Activated B cell treated with CpG ODN at 0.5 μM for 24 hours (primary cell): ENCODE data around the gene VPS50. TPM values are rescaled to one million over a fixed set of nuclear protein-coding genes. Genes with fewer than 3 reads are reported as not detected.

ENCODE experiments used
- ATAC-seq: fragments of 200-7000 bp; cut with Tn5 transposase; one replicate; pipeline ENCODE4 v1.10.0; 2021; ENCODE audit warnings: low read depth, mild to moderate bottlenecking, moderate library complexity
- CTCF ChIA-PET: fragments of 350-600 bp; sonication (Branson Sonifier 250); formaldehyde crosslinking; loops from one replicate; lab custom pipeline; 2021; ENCODE audit warnings: antibody characterized with exemption; lab: Charles Lee
- POLR2A ChIA-PET: fragments of 350-600 bp; sonication (Branson Sonifier 250); formaldehyde crosslinking; loops from one replicate; lab custom pipeline; 2021; ENCODE audit warnings: antibody characterized with exemption; lab: Charles Lee
- DNase-seq: peaks from one replicate; pipeline ENCODE4 v3.0.0; 2022
- H3K27ac Mint-ChIP-seq: one replicate; pipeline ENCODE4 v1.8.0; 2020; ENCODE audit warnings: mixed read lengths
- H3K27me3 Mint-ChIP-seq: one replicate; pipeline ENCODE4 v1.8.0; 2021; ENCODE audit warnings: mixed read lengths
- H3K36me3 Mint-ChIP-seq: one replicate; pipeline ENCODE4 v1.8.0; 2021; ENCODE audit warnings: low read depth, mixed read lengths
- H3K4me1 Mint-ChIP-seq: one replicate; pipeline ENCODE4 v1.8.0; 2021; ENCODE audit warnings: mixed read lengths
- H3K4me3 Mint-ChIP-seq: one replicate; pipeline ENCODE4 v1.8.0; 2020; ENCODE audit warnings: mild to moderate bottlenecking, mixed read lengths
- H3K9me3 Mint-ChIP-seq: one replicate; pipeline ENCODE4 v1.8.0; 2020; ENCODE audit warnings: mixed read lengths
- CTCF ChIP-seq: fragments of 200-600 bp; IDR thresholded peaks from one replicate; pipeline ENCODE4 v1.8.0; 2022; ENCODE audit warnings: antibody characterized with exemption, mild to moderate bottlenecking
- intact Hi-C: fragments of 100-400 bp; cut with micrococcal nuclease; formaldehyde crosslinking; loops from one replicate; pipeline ENCODE4 v1.15.1; 2024
- total RNA-seq: library from RNA; stranded (reverse); gene quantifications from 2 replicates; pipeline ENCODE4 v1.2.3, GENCODE V29; 2022

VPS50 gene
- total RNA-seq, 1 donor from 2014 or later: 43.7 TPM

DNA sequence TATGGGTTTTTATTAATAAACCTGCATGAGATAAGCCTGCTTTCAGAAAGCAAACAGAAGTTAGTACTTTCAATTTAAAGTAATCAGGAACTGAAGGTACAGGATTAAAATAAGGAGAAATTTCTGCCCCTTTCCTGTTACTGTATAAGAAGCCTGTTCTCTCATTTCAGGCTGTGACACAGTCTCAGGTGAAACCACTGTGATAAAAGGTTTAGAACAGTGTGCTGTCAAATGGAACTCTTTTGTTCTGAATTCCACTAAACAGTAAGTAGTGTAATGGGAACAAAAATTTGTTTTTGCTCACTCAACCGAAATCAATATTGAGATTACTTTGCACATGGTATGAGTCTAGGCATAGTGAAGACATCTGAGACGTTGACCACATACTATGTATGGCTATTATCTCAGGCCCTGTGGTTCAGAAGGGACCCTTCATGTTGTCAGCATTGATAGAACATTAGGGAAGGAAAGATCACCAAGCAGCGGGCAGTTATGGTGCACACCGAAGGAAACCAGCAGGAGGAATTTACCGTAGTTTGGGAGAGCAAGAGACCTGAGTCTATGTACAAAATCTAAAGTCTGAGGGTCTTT, 20.8 kb upstream of the VPS50 start:
- peaks cover 26% of the 10 kb centered on the region for H3K27me3 Mint-ChIP-seq
- H3K4me3 Mint-ChIP-seq: no peak overlapping the region
- ATAC-seq (no peak), DNase-seq (no peak)
- H3K27ac Mint-ChIP-seq: no peak overlapping the region
- intact Hi-C loops: no loop called here
- no peak for TF ChIP-seq CTCF
- peaks cover 2% of the 10 kb centered on the region for H3K4me1 Mint-ChIP-seq
- ChIA-PET CTCF (no interaction called here), POLR2A (no interaction called here)
- no peaks in the 10 kb centered on the region for H3K36me3 Mint-ChIP-seq
- no peaks in the 10 kb centered on the region for H3K9me3 Mint-ChIP-seq

DNA sequence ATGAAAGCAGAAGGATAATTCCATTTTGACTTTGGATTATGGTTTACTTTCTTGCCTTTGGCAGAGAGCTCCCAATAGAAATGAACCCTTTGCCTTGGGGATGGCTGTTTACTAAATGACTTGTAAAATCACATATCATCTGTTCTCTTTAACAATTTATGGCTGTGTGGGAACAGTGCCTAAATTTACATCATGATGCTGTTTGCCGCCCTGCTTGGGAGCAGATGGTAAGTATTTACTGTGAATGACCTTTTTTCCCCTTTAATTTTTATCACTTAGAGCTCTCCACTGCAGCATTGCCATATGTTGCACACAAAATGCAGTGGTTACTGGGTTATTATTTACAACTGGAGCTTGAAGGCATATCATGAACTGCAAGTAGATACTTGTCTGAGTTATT, 19.3 kb upstream of the VPS50 start:
- Mint-ChIP-seq H3K27me3 (peaks cover 21% of the 10 kb centered on the region), H3K27ac (no peak overlapping the region), H3K4me3 (no peak overlapping the region), H3K36me3 (no peaks in the 10 kb centered on the region), H3K9me3 (no peaks in the 10 kb centered on the region), H3K4me1 (peaks cover 2% of the 10 kb centered on the region)
- intact Hi-C loops: no loop called here
- ATAC-seq (no peak), DNase-seq (no peak)
- no peak for TF ChIP-seq CTCF
- ChIA-PET POLR2A (no interaction called here), CTCF (interaction anchor here (1.3 kb wide), 1 partner anchor 33 kb away, joined by 3 read pairs; no protein-coding TSS in a partner anchor)

GRCh38 chr7:93218997-93219827, 13.0 kb upstream of the VPS50 start:
- no peaks in the 10 kb centered on the region for H3K36me3 Mint-ChIP-seq
- ChIA-PET POLR2A (no interaction called here), CTCF (no interaction called here)
- no peaks in the 10 kb centered on the region for H3K4me1 Mint-ChIP-seq
- no peak overlapping the region for H3K4me3 Mint-ChIP-seq
- H3K27me3 Mint-ChIP-seq: peaks cover 17% of the 10 kb centered on the region
- H3K9me3 Mint-ChIP-seq: no peaks in the 10 kb centered on the region
- DNase-seq: no peak
- no peak for TF ChIP-seq CTCF
- no peak overlapping the region for H3K27ac Mint-ChIP-seq
- no peak for ATAC-seq
- intact Hi-C loops: no loop called here

GRCh38 chr7:93219868-93220267, 12.3 kb upstream of the VPS50 start:
- no peaks in the 10 kb centered on the region for H3K9me3 Mint-ChIP-seq
- DNase-seq (no peak), ATAC-seq (no peak)
- ChIA-PET POLR2A (no interaction called here), CTCF (no interaction called here)
- H3K4me3 Mint-ChIP-seq: no peak overlapping the region
- no peak for TF ChIP-seq CTCF
- no peak overlapping the region for H3K27ac Mint-ChIP-seq
- H3K36me3 Mint-ChIP-seq: no peaks in the 10 kb centered on the region
- peaks cover 14% of the 10 kb centered on the region for H3K27me3 Mint-ChIP-seq
- intact Hi-C loops: no loop called here
- no peaks in the 10 kb centered on the region for H3K4me1 Mint-ChIP-seq

DNA sequence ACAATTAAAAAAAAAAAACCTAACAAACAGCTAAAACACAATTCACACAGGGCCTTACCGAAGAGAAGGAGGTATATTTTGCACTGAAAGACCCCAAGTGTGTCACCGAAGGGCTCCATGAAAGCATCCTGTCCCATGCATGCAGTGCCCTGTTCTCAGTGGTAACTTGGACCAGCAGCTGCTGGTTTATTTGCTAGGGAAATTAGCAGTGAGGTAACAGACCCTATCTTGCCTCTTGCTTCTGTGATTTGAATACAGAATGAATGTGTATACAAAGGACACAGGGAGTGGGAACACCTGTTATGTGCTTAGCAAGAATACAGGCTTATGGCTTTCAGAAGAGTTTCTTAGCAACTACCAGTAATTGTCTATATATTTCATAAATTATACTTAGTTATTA, 5.9 kb upstream of the VPS50 start, which contains the start of gene HEPACAM2:
Gene HEPACAM2 (minus strand): TSS at position 160 of the 400 bp plus-strand sequence.
- CTCF ChIA-PET: interaction anchor here (1.4 kb wide), 1 partner anchor 41 kb away, joined by 3 read pairs; no protein-coding TSS in a partner anchor
- peaks cover 2% of the 10 kb centered on the region for H3K27me3 Mint-ChIP-seq
- intact Hi-C loops: no loop called here
- H3K4me3 Mint-ChIP-seq: no peak within 1 kb of the TSS
- POLR2A ChIA-PET: interaction anchor here (0.6 kb wide), 2 partner anchors 9 to 79 kb away, joined by 3 to 4 read pairs; no protein-coding TSS in a partner anchor
- no peak for DNase-seq
- TF ChIP-seq CTCF: no peak
- no peaks in the 10 kb centered on the region for H3K36me3 Mint-ChIP-seq
- H3K27ac Mint-ChIP-seq: no peak within 1 kb of the TSS
- no peak for ATAC-seq
- no peaks in the 10 kb centered on the region for H3K9me3 Mint-ChIP-seq
- H3K4me1 Mint-ChIP-seq: peaks cover 10% of the 10 kb centered on the region
